NOMO-1 treated with DMSO at 0.1 percent for 48 hours (cell line): ENCODE results near the gene FGF22.
A peak's percentile ranks its signal among the peaks of the same experiment; 100 is the strongest.
"Not testable (repeated sequence)": the region's sequence is repeated elsewhere in the genome, so short reads cannot be mapped to it uniquely, and the experiment has no call there.

Source experiments
- DNase-seq: peaks from one replicate; lab custom pipeline; 2025; ENCODE audit not compliant: unreplicated experiment; lab: John Stamatoyannopoulos, UW

FGF22 gene

GRCh38 chr19:639253-640160, at the start of gene FGF22:
FGF22 (plus strand) TSS chr19:639879; CDS start chr19:639926, 47 bp downstream.
- peak; percentile 74 for DNase-seq

- DNase-seq: no peak
These were observed 49.3 kb upstream of the FGF22 start for GRCh38 chr19:590396-590745.

GRCh38 chr19:590750-591098, 49.0 kb upstream of the FGF22 start:
- no peak for DNase-seq

- DNase-seq: no peak
These were observed 48.4 kb upstream of the FGF22 start for GRCh38 chr19:591099-591958.

GRCh38 chr19:592101-592500, 47.6 kb upstream of the FGF22 start:
- no peak for DNase-seq

GRCh38 chr19:593055-593454, 46.6 kb upstream of the FGF22 start:
- no peak for DNase-seq

GRCh38 chr19:593505-593904, 46.2 kb upstream of the FGF22 start:
- DNase-seq: no peak

GRCh38 chr19:594265-594870, 45.3 kb upstream of the FGF22 start:
- DNase-seq: no peak

- no peak for DNase-seq
These were observed 44.1 kb upstream of the FGF22 start for GRCh38 chr19:595326-596262.

- DNase-seq: no peak
These were observed 43.4 kb upstream of the FGF22 start for GRCh38 chr19:596263-596655.

GRCh38 chr19:597406-598315, 42.0 kb upstream of the FGF22 start:
- no peak for DNase-seq

- no peak for DNase-seq
These were observed 38.4 kb upstream of the FGF22 start for GRCh38 chr19:601310-601709.

GRCh38 chr19:601790-602189, 37.9 kb upstream of the FGF22 start:
- no peak for DNase-seq

- DNase-seq: no peak
These were observed 37.0 kb upstream of the FGF22 start for GRCh38 chr19:602391-603301.

GRCh38 chr19:603302-603639, 36.4 kb upstream of the FGF22 start:
- not testable (repeated sequence) for DNase-seq

- DNase-seq: not testable (repeated sequence)
These were observed 35.9 kb upstream of the FGF22 start for GRCh38 chr19:603779-604178.

- DNase-seq: no peak
These were observed 35.3 kb upstream of the FGF22 start for GRCh38 chr19:604355-604754.

GRCh38 chr19:605061-605971, 34.4 kb upstream of the FGF22 start:
- not testable (repeated sequence) for DNase-seq
